GM12878 (cell line): Measurements from ENCODE around the gene COMMD6. TPM values are rescaled to one million over a fixed set of nuclear protein-coding genes. Genes with fewer than 3 reads are reported as not detected.

Source experiments
- ATAC-seq: fragments of 200-7000 bp; cut with Tn5 transposase; 3 replicates; pipeline ENCODE4 v1.9.1; 2020; ENCODE audit warnings: mild to moderate bottlenecking, moderate library complexity
- BruUV-seq: library from RNA; stranded (reverse); fragments of 400-500 nt; replicated peaks from 2 replicates; lab custom pipeline; 2021; lab: Mats Ljungman, UMichigan
- CTCF ChIA-PET: fragments of 300-600 bp; sonication (Branson Sonifier 250); formaldehyde crosslinking; extraction: SDS; loops from one replicate; lab custom pipeline; 2021; ENCODE audit warnings: inconsistent platforms; lab: Yijun Ruan, JAX
- POLR2A ChIA-PET: fragments of 350-600 bp; formaldehyde crosslinking; extraction: SDS; loops from one replicate; lab custom pipeline; 2021; ENCODE audit warnings: inconsistent platforms; lab: Charles Lee
- RAD21 ChIA-PET: fragments of 300-600 bp; sonication (Branson Sonifier 250); formaldehyde crosslinking; loops from one replicate; lab custom pipeline; 2023; ENCODE audit warnings: antibody characterized with exemption; ENCODE audit not compliant: unreplicated experiment; lab: Charles Lee
- SMC1A ChIA-PET: fragments of 300-600 bp; sonication (Branson Sonifier 250); formaldehyde crosslinking; loops from one replicate; lab custom pipeline; 2023; ENCODE audit not compliant: unreplicated experiment, uncharacterized antibody; lab: Charles Lee
- DNase-seq: peaks from one replicate; pipeline ENCODE4 v3.0.0-alpha.2; 2011; ENCODE audit warnings: low read depth, low spot score
- FAIRE-seq: peaks from 3 replicates; lab custom pipeline; 2011; peaks lifted over from hg19 to GRCh38; lab: Jason Lieb, UNC
- H2AFZ ChIP-seq: 2 replicates; pipeline ENCODE4 v1.6.0; 2011; ENCODE audit warnings: low read depth, low read length, control low read depth; ENCODE audit not compliant: control insufficient read depth
- H3K27ac ChIP-seq: 2 replicates; pipeline ENCODE4 v1.5.1; 2011; ENCODE audit warnings: control low read depth; ENCODE audit not compliant: control insufficient read depth, insufficient read depth
- H3K27me3 ChIP-seq, 2 experiments: replicated peaks in 1 of 2; 2 replicates each; pipeline versions ENCODE4 v1.6.0 to v1.6.1; 2011; ENCODE audit warnings: low read length in 1 of 2; ENCODE audit not compliant: control insufficient read depth in 2 of 2, insufficient read depth in 2 of 2
- H3K36me3 ChIP-seq, 2 experiments: 2 replicates each; pipeline ENCODE4 v1.5.1; 2011; ENCODE audit warnings: low read length in 1 of 2; ENCODE audit not compliant: control insufficient read depth in 2 of 2, insufficient read depth in 2 of 2
- H3K4me1 ChIP-seq: 2 replicates; pipeline ENCODE4 v1.6.1; 2011; ENCODE audit warnings: mild to moderate bottlenecking, low read length, moderate library complexity, mixed read lengths; ENCODE audit not compliant: control insufficient read depth, insufficient read depth
- H3K4me2 ChIP-seq: 2 replicates; pipeline ENCODE4 v1.6.0; 2011; ENCODE audit warnings: control low read depth; ENCODE audit not compliant: control insufficient read depth, insufficient read depth
- H3K4me3 ChIP-seq: fragments of 200-600 bp; sonication (generic); 2 replicates; pipeline ENCODE4 v1.5.1; 2016
- H3K79me2 ChIP-seq: 2 replicates; pipeline ENCODE4 v1.6.0; 2011; ENCODE audit warnings: low read length; ENCODE audit not compliant: control insufficient read depth, insufficient read depth
- H3K9ac ChIP-seq: 2 replicates; pipeline ENCODE4 v1.8.0; 2011; ENCODE audit warnings: low read length, control low read depth, mixed read lengths; ENCODE audit not compliant: control insufficient read depth, insufficient read depth
- H3K9me3 ChIP-seq: replicated peaks from 3 replicates; pipeline ENCODE4 v1.5.1; 2011; ENCODE audit warnings: mild to moderate bottlenecking, low read length; ENCODE audit not compliant: control insufficient read depth, insufficient read depth
- H4K20me1 ChIP-seq: 2 replicates; pipeline ENCODE4 v1.6.0; 2011; ENCODE audit not compliant: control insufficient read depth, insufficient read depth
- ATF7 ChIP-seq: fragments of 450-650 bp; IDR thresholded peaks from 2 replicates; pipeline ENCODE4 v1.6.1; 2016; ENCODE audit warnings: low read depth, mild to moderate bottlenecking
- CREB1 ChIP-seq: IDR thresholded peaks from 2 replicates; pipeline ENCODE4 v1.6.1; 2012; ENCODE audit warnings: low read depth, mild to moderate bottlenecking, inconsistent platforms
- GABPA ChIP-seq: IDR thresholded peaks from 2 replicates; pipeline ENCODE4 v1.6.1; 2014; ENCODE audit warnings: antibody characterized with exemption, low read depth, mild to moderate bottlenecking, inconsistent platforms
- KDM1A ChIP-seq: fragments of 200-600 bp; sonication (generic); IDR thresholded peaks from 2 replicates; pipeline ENCODE4 v1.6.1; 2016; ENCODE audit warnings: borderline replicate concordance
- KLF5 ChIP-seq: fragments of 450-650 bp; IDR thresholded peaks from 2 replicates; pipeline ENCODE4 v1.6.1; 2014; ENCODE audit warnings: mild to moderate bottlenecking; ENCODE audit not compliant: partially characterized antibody
- MEF2A ChIP-seq: IDR thresholded peaks from 2 replicates; pipeline ENCODE4 v1.6.1; 2011; ENCODE audit warnings: low read depth, mild to moderate bottlenecking, low read length, moderate library complexity; ENCODE audit not compliant: insufficient read depth
- NFIC ChIP-seq: IDR thresholded peaks from 2 replicates; pipeline ENCODE4 v1.6.1; 2012; ENCODE audit warnings: low read depth, mild to moderate bottlenecking, inconsistent platforms, low read length, moderate library complexity
- RAD51 ChIP-seq: fragments of 450-650 bp; IDR thresholded peaks from 2 replicates; pipeline ENCODE4 v1.6.1; 2016; ENCODE audit warnings: moderate library complexity, mild to moderate bottlenecking, inconsistent platforms
- RUNX3 ChIP-seq: IDR thresholded peaks from 2 replicates; pipeline ENCODE4 v1.6.1; 2012; ENCODE audit warnings: low read length, inconsistent platforms
- SKIL ChIP-seq: fragments of 450-650 bp; IDR thresholded peaks from 2 replicates; pipeline ENCODE4 v1.6.1; 2017; ENCODE audit warnings: mild to moderate bottlenecking, low read depth, inconsistent platforms; ENCODE audit not compliant: poor library complexity, severe bottlenecking
- TARDBP ChIP-seq: IDR thresholded peaks from 2 replicates; pipeline ENCODE4 v1.6.1; 2016; ENCODE audit warnings: borderline replicate concordance
- TCF3 ChIP-seq: IDR thresholded peaks from 2 replicates; pipeline ENCODE4 v1.6.1; 2012; ENCODE audit warnings: low read depth, mild to moderate bottlenecking, low read length, borderline replicate concordance; ENCODE audit not compliant: insufficient read depth
- YY1 ChIP-seq: IDR thresholded peaks from 2 replicates; pipeline ENCODE4 v1.6.1; 2011; ENCODE audit warnings: low read depth, mild to moderate bottlenecking, low read length
- ZBED1 ChIP-seq: IDR thresholded peaks from 2 replicates; pipeline ENCODE4 v1.6.1; 2016; ENCODE audit warnings: borderline replicate concordance
- WGBS: methylation state at CpG from one replicate; pipeline ENCODE4 v1.1.6; 2016; ENCODE audit warnings: low lambda C conversion rate; ENCODE audit not compliant: insufficient replicate concordance, insufficient coverage; ENCODE audit errors: missing lambda C conversion rate; 5-methylcytosine and 5-hydroxymethylcytosine counted together
- in situ Hi-C: fragments of 300-500 bp; cut with MboI; formaldehyde crosslinking; loops from 9 replicates; pipeline ENCODE4 v1.14.3; 2018; ENCODE audit warnings: mixed read lengths
- intact Hi-C: fragments of 100-400 bp; cut with micrococcal nuclease; formaldehyde crosslinking; loops from one replicate; pipeline ENCODE4 v1.14.2; 2022; ENCODE audit not compliant: unreplicated experiment
- polyA plus RNA-seq, 11 experiments: library from polyadenylated mRNA; depleted of rRNA in 4 of 11; unstranded in 6 of 11; stranded (reverse) in 5 of 11; fragments of >200 nt; fragmentation: Nextera tagmentation in 4 of 11; fragmentation: Illumina TruSeq in 1 of 11; extraction: Ambion mirVana in 4 of 11; extraction: Trizol in 1 of 11; gene quantifications; 1 replicate in 1 of 11; 2 replicates in 10 of 11; pipeline versions ENCODE4 v1.2.1 to v1.2.3, GENCODE V29; 2011 to 2016; ENCODE audit warnings: inconsistent platforms in 2 of 11, missing spikeins in 2 of 11, low read depth in 1 of 11
- total RNA-seq, 4 experiments: library from RNA; depleted of rRNA in 3 of 4; stranded (reverse); fragments of >200 nt in 3 of 4; fragmentation: Illumina TruSeq in 1 of 4; extraction: Trizol in 1 of 4; gene quantifications; 2 replicates each; pipeline versions ENCODE4 v1.2.1 to v1.2.3, GENCODE V29; 2013 to 2021

COMMD6 gene
- total and polyA plus RNA-seq, 10 of the 15 experiments (the other 5 are each of a cell fraction or from before 2014, with no cell fraction given) = 127 to 509 (median 247) TPM

- no peaks in the 10 kb centered on the region for H3K27me3 ChIP-seq
- ChIA-PET SMC1A (interaction anchor here (0.6 to 1.2 kb wide), 4 partner anchors 11 to 102 kb away, joined by 3 to 4 read pairs (median 3); no protein-coding TSS in a partner anchor), POLR2A (no interaction called here), RAD21 (no interaction called here), CTCF (interaction anchor here (1.3 to 1.9 kb wide), 2 partner anchors 10 to 13 kb away, joined by 5 to 7 read pairs; partner anchors contain the start of gene TBC1D4)
- no peak for ATAC-seq
- H4K20me1 ChIP-seq = no peaks in the 10 kb centered on the region
- no peaks in the 10 kb centered on the region; the same call in 2 of the 3 replicates for H3K9me3 ChIP-seq
- no TSS peak for BruUV-seq
- WGBS = 59% methylated on average over 5 of the region's 5 CpGs
- in situ Hi-C loops (no loop called here), intact Hi-C loops (no loop called here)
- no peak for DNase-seq
- H2AFZ ChIP-seq = no peak overlapping the region
- no peak overlapping the region for H3K4me3 ChIP-seq
- H3K9ac ChIP-seq = no peak overlapping the region
- no peak overlapping the region for H3K4me2 ChIP-seq
- no peaks in the 10 kb centered on the region for H3K79me2 ChIP-seq
- no peaks in the 10 kb centered on the region for H3K36me3 ChIP-seq
- no peak for FAIRE-seq
- peaks cover 5% of the 10 kb centered on the region for H3K4me1 ChIP-seq
- TF ChIP-seq NFIC (no peak), ATF7 (no peak), GABPA (no peak), KLF5 (no peak), TARDBP (no peak), ZBED1 (no peak), CREB1 (no peak), RAD51 (no peak), TCF3 (no peak), KDM1A (no peak), YY1 (no peak), MEF2A (no peak), RUNX3 (no peak), SKIL (no peak)
- no peak overlapping the region for H3K27ac ChIP-seq
Measured at GRCh38 chr13:75492389-75492788, 45.3 kb downstream of the COMMD6 start.
